Endothelial cell of umbilical vein (primary cell): Measurements from ENCODE around the gene RUBCN. TPM values are rescaled to one million over a fixed set of nuclear protein-coding genes. Genes with fewer than 3 reads are reported as not detected.

ENCODE experiments used
- BruUV-seq: library from RNA; stranded (reverse); fragments of 400-500 nt; replicated peaks from 2 replicates; lab custom pipeline; 2021; lab: Mats Ljungman, UMichigan
- CTCF ChIA-PET: fragments of 300-600, 350-600 bp; sonication (Branson Sonifier 250); formaldehyde crosslinking; loops from one replicate; lab custom pipeline; 2021; ENCODE audit warnings: antibody characterized with exemption, inconsistent platforms; lab: Charles Lee
- POLR2A ChIA-PET: fragments of 300-600, 350-600 bp; sonication (Branson Sonifier 250); formaldehyde crosslinking; loops from one replicate; lab custom pipeline; 2021; ENCODE audit warnings: antibody characterized with exemption, inconsistent platforms; lab: Charles Lee
- DNase-seq: peaks from one replicate; pipeline ENCODE4 v3.0.0-alpha.2; 2011; ENCODE audit warnings: low read depth, low spot score
- FAIRE-seq: peaks from 2 replicates; lab custom pipeline; 2011; peaks lifted over from hg19 to GRCh38; lab: Jason Lieb, UNC
- H2AFZ ChIP-seq: 2 replicates; pipeline ENCODE4 v1.6.0; 2012; ENCODE audit warnings: low read depth, low read length, control low read depth, inconsistent platforms
- H3K27ac ChIP-seq: 2 replicates; pipeline ENCODE4 v1.5.1; 2011; ENCODE audit warnings: low read depth, mild to moderate bottlenecking, control low read depth, low read length, moderate library complexity; ENCODE audit not compliant: insufficient read depth
- H3K27me3 ChIP-seq, 2 experiments: 2 replicates each; pipeline versions ENCODE4 v1.6.0 to v1.6.1; 2011; ENCODE audit warnings: low read length in 2 of 2, mixed read lengths in 1 of 2; ENCODE audit not compliant: control insufficient read depth in 2 of 2, insufficient read depth in 2 of 2
- H3K36me3 ChIP-seq, 2 experiments: 2 replicates in 1 of 2; 3 replicates in 1 of 2; pipeline ENCODE4 v1.5.1; 2011; ENCODE audit warnings: low read length in 2 of 2, mild to moderate bottlenecking in 1 of 2, moderate library complexity in 1 of 2; ENCODE audit not compliant: control insufficient read depth in 2 of 2, insufficient read depth in 2 of 2; ENCODE audit errors: extremely low read depth in 1 of 2
- H3K4me1 ChIP-seq: 3 replicates; pipeline ENCODE4 v1.5.1; 2011; ENCODE audit warnings: mild to moderate bottlenecking, low read length; ENCODE audit not compliant: control insufficient read depth, insufficient read depth; ENCODE audit errors: extremely low read depth
- H3K4me2 ChIP-seq: 2 replicates; pipeline ENCODE4 v1.6.1; 2011; ENCODE audit warnings: low read length, control low read depth, mixed read lengths; ENCODE audit not compliant: insufficient read depth
- H3K4me3 ChIP-seq, 3 experiments: fragments of 200-600 bp in 1 of 3; sonication (generic), shearing (Covaris generic) in 1 of 3; replicated peaks in 1 of 3; 2 replicates each; pipeline ENCODE4 v1.5.1; 2011 to 2016; ENCODE audit warnings: control low read depth in 3 of 3, low read length in 3 of 3, mild to moderate bottlenecking in 2 of 3, inconsistent platforms in 1 of 3, low read depth in 1 of 3, moderate library complexity in 1 of 3; ENCODE audit not compliant: insufficient read depth in 1 of 3
- H3K79me2 ChIP-seq: 2 replicates; pipeline ENCODE4 v1.6.0; 2012; ENCODE audit warnings: low read length, inconsistent platforms; ENCODE audit not compliant: control insufficient read depth, insufficient read depth
- H3K9ac ChIP-seq: replicated peaks from 2 replicates; pipeline ENCODE3; 2011; ENCODE audit warnings: low read length, control low read depth; ENCODE audit not compliant: insufficient read depth; ENCODE audit errors: extremely low read depth
- H3K9me1 ChIP-seq: replicated peaks from 3 replicates; pipeline ENCODE4 v1.6.0; 2011; ENCODE audit warnings: mild to moderate bottlenecking, low read length; ENCODE audit not compliant: control insufficient read depth, insufficient read depth; ENCODE audit errors: extremely low read depth
- H3K9me3 ChIP-seq: replicated peaks from 2 replicates; pipeline ENCODE4 v1.5.1; 2012; ENCODE audit warnings: low read length, inconsistent platforms; ENCODE audit not compliant: control insufficient read depth, insufficient read depth
- H4K20me1 ChIP-seq: replicated peaks from 2 replicates; pipeline ENCODE3; 2011; ENCODE audit warnings: mild to moderate bottlenecking, low read length; ENCODE audit not compliant: control insufficient read depth, insufficient read depth; ENCODE audit errors: extremely low read depth
- CTCF ChIP-seq, 2 donors: IDR thresholded peaks; 1 replicate in 1 of 2; 2 replicates in 1 of 2; pipeline ENCODE4 v1.5.1; 2011; ENCODE audit warnings: low read length in 2 of 2, mild to moderate bottlenecking in 2 of 2, moderate library complexity in 2 of 2, control low read depth in 1 of 2, inconsistent platforms in 1 of 2, low read depth in 1 of 2; ENCODE audit not compliant: insufficient read depth in 1 of 2; ENCODE audit errors: extremely low read depth in 1 of 2
- EZH2 ChIP-seq: IDR thresholded peaks from 2 replicates; pipeline ENCODE4 v1.6.1; 2012; ENCODE audit warnings: borderline replicate concordance, low read depth, mild to moderate bottlenecking, moderate library complexity, low read length, inconsistent platforms; ENCODE audit not compliant: severe bottlenecking
- FOS ChIP-seq: IDR thresholded peaks from 2 replicates; pipeline ENCODE4 v1.6.1; 2011; ENCODE audit warnings: mild to moderate bottlenecking, low read length, moderate library complexity, borderline replicate concordance; ENCODE audit not compliant: insufficient read depth
- GATA2 ChIP-seq: IDR thresholded peaks from 2 replicates; pipeline ENCODE4 v1.7.0; 2011; ENCODE audit warnings: low read depth, mild to moderate bottlenecking, moderate library complexity, mixed read lengths, low read length; ENCODE audit not compliant: insufficient read length, insufficient read depth
- JUN ChIP-seq: IDR thresholded peaks from 2 replicates; pipeline ENCODE4 v1.6.1; 2011; ENCODE audit warnings: borderline replicate concordance, low read depth; ENCODE audit not compliant: insufficient read length, insufficient read depth
- MAX ChIP-seq: IDR thresholded peaks from 2 replicates; pipeline ENCODE4 v1.6.1; 2011; ENCODE audit not compliant: insufficient read depth, insufficient read length
- MYC ChIP-seq: IDR thresholded peaks from one replicate; pipeline ENCODE4 v1.6.1; 2011; ENCODE audit warnings: mild to moderate bottlenecking, low read depth, low read length
- POLR2A ChIP-seq: IDR thresholded peaks from 2 replicates; pipeline ENCODE4 v1.6.1; 2012; ENCODE audit warnings: low read depth, mild to moderate bottlenecking, control low read depth, low read length
- POLR2AphosphoS5 ChIP-seq: IDR thresholded peaks from 2 replicates; pipeline ENCODE4 v1.6.1; 2012; ENCODE audit warnings: low read depth, mild to moderate bottlenecking, control low read depth, low read length, moderate library complexity; ENCODE audit not compliant: insufficient read depth
- dilution Hi-C: fragments of 300-500 bp; cut with MboI; formaldehyde crosslinking; loops from one replicate; pipeline ENCODE4 v1.15.0; 2019; ENCODE audit warnings: low sequenced_read_pairs; ENCODE audit not compliant: extremely low pct_ligation_motif_present
- intact Hi-C: fragments of 100-400 bp; cut with micrococcal nuclease; formaldehyde crosslinking; loops from one replicate; pipeline ENCODE4 v1.10.0; 2022
- polyA plus RNA-seq, 4 experiments: library from polyadenylated mRNA; depleted of rRNA in 3 of 4; stranded (reverse) in 3 of 4; unstranded in 1 of 4; fragments of >200 nt; gene quantifications; 2 replicates each; pipeline versions ENCODE4 v1.2.1 to v1.2.3, GENCODE V29; 2011 to 2012; ENCODE audit warnings: missing spikeins in 1 of 4
- total RNA-seq: library from RNA; stranded (reverse); gene quantifications from 2 replicates; pipeline ENCODE4 v1.2.3, GENCODE V29; 2021

RUBCN gene
- total and polyA plus RNA-seq, 2 donors (not counting 3 experiments of a cell fraction or from before 2014, with no cell fraction given), result 15.0 to 25.8 TPM

GRCh38 chr3:197753263-197753662 lies 16.6 kb upstream of the RUBCN start:
- no peaks in the 10 kb centered on the region for H3K9me3 ChIP-seq
- no peak overlapping the region for H2AFZ ChIP-seq
- no peak for TF ChIP-seq POLR2A
- no peak for TF ChIP-seq MYC
- TF ChIP-seq POLR2AphosphoS5, result no peak
- no peak for TF ChIP-seq FOS
- H3K36me3 ChIP-seq, result peaks cover 0 to 2% of the 10 kb centered on the region in 2 experiments
- H3K4me2 ChIP-seq, result no peak overlapping the region
- no peak overlapping the region for H3K9ac ChIP-seq
- intact Hi-C loops, result no loop called here
- H3K9me1 ChIP-seq, result no peaks in the 10 kb centered on the region
- H4K20me1 ChIP-seq, result peaks cover 8% of the 10 kb centered on the region
- H3K4me3 ChIP-seq, result no peak overlapping the region
- ChIA-PET POLR2A (no interaction called here), CTCF (no interaction called here)
- peaks cover 61% of the 10 kb centered on the region for H3K79me2 ChIP-seq
- peaks cover 16% of the 10 kb centered on the region for H3K4me1 ChIP-seq
- no peak for DNase-seq
- FAIRE-seq, result no peak
- BruUV-seq, result no TSS peak
- dilution Hi-C loops, result no loop called here
- no peak overlapping the region for H3K27ac ChIP-seq
- no peaks in the 10 kb centered on the region for H3K27me3 ChIP-seq

DNA sequence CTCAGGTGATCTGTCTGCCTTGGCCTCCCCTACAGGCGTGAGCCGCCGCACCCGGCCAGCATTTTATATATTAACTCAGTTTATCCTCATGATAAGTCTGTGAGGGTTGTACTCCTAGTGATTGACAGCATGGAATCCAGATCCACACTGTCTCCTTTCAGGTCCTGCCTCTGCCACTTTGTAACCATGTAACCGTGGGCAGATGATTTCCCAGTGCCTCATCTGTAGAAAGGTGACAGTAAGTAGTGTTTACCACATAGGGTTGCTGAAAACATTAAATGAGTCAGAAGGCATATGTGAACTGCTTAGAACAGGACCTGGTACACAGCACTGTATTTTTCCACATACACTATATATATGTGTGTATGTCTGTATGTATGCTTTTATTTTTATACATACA lies 15.4 kb upstream of the RUBCN start:
- FAIRE-seq (no peak), DNase-seq (no peak)
- no TSS peak for BruUV-seq
- Histone ChIP-seq H3K4me1 (peaks cover 16% of the 10 kb centered on the region), H3K9ac (no peak overlapping the region), H3K4me3 (no peak overlapping the region), H3K9me1 (no peaks in the 10 kb centered on the region), H3K9me3 (no peaks in the 10 kb centered on the region), H3K4me2 (peak overlapping the region; percentile 93), H3K36me3 (no peaks in the 10 kb centered on the region), H3K79me2 (peaks cover 59% of the 10 kb centered on the region), H3K27me3 (no peaks in the 10 kb centered on the region), H3K27ac (no peak overlapping the region), H4K20me1 (peaks cover 8% of the 10 kb centered on the region), H2AFZ (no peak overlapping the region)
- CTCF ChIA-PET, result interaction anchor here (2.4 kb wide), 1 partner anchor 16 kb away, joined by 7 read pairs; the partner anchor contains the start of gene RUBCN
- no peak for TF ChIP-seq MYC
- TF ChIP-seq EZH2, result no peak
- no peak for TF ChIP-seq JUN
- no peak for TF ChIP-seq CTCF (IDR thresholded peaks at IDR 0.05; ENCODE audit: extremely low read depth in 1 of 2, insufficient read depth in 1 of 2, low read depth in 1 of 2, low read length in 2 of 2)
- no peak for TF ChIP-seq MAX
- TF ChIP-seq POLR2AphosphoS5, result no peak
- TF ChIP-seq GATA2, result no peak
- dilution Hi-C loops, result no loop called here
- intact Hi-C loops, result no loop called here
- POLR2A ChIA-PET, result no interaction called here
